ENCODE results near the gene RAD54L. TPM values are rescaled to one million over a fixed set of nuclear protein-coding genes. Genes with fewer than 3 reads are reported as not detected.

Gene RAD54L
- total and polyA plus RNA-seq, 4 donors: 0.08 to 8.8 (median 0.51) TPM

DNA sequence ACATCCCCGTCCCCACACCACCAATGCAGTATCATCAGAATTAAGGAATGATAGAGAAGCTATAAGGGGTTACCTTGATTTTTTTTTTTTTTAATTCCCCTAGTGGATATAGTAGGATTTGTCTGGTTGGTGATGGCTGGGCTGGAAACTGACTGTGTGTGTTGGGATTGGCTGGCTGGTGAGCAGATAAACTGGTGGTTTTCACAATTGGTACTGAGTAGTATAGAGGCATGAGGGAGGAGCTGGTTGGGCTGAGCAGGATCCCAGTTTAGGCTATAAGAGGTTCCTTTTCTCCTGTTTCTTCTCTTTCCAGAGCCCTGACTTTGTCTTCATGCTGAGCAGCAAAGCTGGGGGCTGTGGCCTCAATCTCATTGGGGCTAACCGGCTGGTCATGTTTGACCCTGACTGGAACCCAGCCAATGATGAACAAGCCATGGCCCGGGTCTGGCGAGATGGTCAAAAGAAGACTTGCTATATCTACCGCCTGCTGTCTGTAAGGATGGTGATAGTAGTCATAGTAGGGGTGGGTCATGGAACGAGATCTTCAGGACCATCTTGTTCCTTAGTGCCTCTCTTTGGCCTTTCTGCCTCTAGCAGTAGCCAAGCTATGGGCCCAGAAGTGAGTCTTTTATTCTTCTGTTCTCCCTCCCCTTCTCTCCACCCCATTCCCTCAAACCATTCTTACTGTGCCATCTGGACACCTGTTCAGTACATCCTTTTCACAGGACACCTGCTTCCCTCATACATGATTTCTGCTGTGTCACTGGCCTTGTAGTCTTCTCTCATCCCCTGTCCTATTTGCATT is 26.9 kb downstream of the RAD54L start:
- peaks cover 0 to 16% (median 3%) of the 10 kb centered on the region in 4 donors for H3K36me3 ChIP-seq (ENCODE audit: control insufficient read depth in 4 of 4, insufficient read depth in 3 of 4, low read depth in 1 of 4, low read length in 3 of 4)

More for the DNA sequence above, 26.9 kb downstream of the RAD54L start:
- Histone ChIP-seq H3K9ac (ENCODE audit: low read depth in 1 of 2, low read length in 2 of 2) (no peak overlapping the region), H3K27me3 (ENCODE audit: control insufficient read depth in 4 of 4, insufficient read depth in 4 of 4, low read length in 3 of 4) (no peaks in the 10 kb centered on the region), H3K27ac (ENCODE audit: low read depth in 1 of 2, low read length in 2 of 2) (no peak overlapping the region), H3K4me3 (ENCODE audit: low read depth in 1 of 3, low read length in 3 of 3) (no peak overlapping the region), H3K4me1 (ENCODE audit: control insufficient read depth in 4 of 4, insufficient read depth in 4 of 4, low read length in 3 of 4) (no peaks in the 10 kb centered on the region), H3K9me3 (ENCODE audit: control insufficient read depth in 4 of 4, low read length in 3 of 4) (no peaks in the 10 kb centered on the region)
- DNase-seq (ENCODE audit: low spot score): peak; percentile 37
- TF ChIP-seq FOXA1 (IDR thresholded peaks at IDR 0.05) (no peak), FOXA2 (IDR thresholded peaks at IDR 0.05) (no peak), HNF4A (conservative IDR thresholded peaks at IDR 0.05) (no peak), GABPA (IDR thresholded peaks at IDR 0.05 in 1 of 2, conservative IDR thresholded peaks at IDR 0.05 in 1 of 2) (no peak), RAD21 (IDR thresholded peaks at IDR 0.05) (no peak), EGR1 (IDR thresholded peaks at IDR 0.05; ENCODE audit: low read depth in 2 of 2) (no peak), SP1 (IDR thresholded peaks at IDR 0.05) (no peak), HNF4G (IDR thresholded peaks at IDR 0.05) (no peak), JUND (IDR thresholded peaks at IDR 0.05) (no peak)
- TF ChIP-seq, protein P1, sequence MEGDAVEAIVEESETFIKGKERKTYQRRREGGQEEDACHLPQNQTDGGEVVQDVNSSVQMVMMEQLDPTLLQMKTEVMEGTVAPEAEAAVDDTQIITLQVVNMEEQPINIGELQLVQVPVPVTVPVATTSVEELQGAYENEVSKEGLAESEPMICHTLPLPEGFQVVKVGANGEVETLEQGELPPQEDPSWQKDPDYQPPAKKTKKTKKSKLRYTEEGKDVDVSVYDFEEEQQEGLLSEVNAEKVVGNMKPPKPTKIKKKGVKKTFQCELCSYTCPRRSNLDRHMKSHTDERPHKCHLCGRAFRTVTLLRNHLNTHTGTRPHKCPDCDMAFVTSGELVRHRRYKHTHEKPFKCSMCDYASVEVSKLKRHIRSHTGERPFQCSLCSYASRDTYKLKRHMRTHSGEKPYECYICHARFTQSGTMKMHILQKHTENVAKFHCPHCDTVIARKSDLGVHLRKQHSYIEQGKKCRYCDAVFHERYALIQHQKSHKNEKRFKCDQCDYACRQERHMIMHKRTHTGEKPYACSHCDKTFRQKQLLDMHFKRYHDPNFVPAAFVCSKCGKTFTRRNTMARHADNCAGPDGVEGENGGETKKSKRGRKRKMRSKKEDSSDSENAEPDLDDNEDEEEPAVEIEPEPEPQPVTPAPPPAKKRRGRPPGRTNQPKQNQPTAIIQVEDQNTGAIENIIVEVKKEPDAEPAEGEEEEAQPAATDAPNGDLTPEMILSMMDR (IDR thresholded peaks at IDR 0.05; ENCODE audit: low read depth, low read length, missing input control): no peak
- TF ChIP-seq, protein P2, sequence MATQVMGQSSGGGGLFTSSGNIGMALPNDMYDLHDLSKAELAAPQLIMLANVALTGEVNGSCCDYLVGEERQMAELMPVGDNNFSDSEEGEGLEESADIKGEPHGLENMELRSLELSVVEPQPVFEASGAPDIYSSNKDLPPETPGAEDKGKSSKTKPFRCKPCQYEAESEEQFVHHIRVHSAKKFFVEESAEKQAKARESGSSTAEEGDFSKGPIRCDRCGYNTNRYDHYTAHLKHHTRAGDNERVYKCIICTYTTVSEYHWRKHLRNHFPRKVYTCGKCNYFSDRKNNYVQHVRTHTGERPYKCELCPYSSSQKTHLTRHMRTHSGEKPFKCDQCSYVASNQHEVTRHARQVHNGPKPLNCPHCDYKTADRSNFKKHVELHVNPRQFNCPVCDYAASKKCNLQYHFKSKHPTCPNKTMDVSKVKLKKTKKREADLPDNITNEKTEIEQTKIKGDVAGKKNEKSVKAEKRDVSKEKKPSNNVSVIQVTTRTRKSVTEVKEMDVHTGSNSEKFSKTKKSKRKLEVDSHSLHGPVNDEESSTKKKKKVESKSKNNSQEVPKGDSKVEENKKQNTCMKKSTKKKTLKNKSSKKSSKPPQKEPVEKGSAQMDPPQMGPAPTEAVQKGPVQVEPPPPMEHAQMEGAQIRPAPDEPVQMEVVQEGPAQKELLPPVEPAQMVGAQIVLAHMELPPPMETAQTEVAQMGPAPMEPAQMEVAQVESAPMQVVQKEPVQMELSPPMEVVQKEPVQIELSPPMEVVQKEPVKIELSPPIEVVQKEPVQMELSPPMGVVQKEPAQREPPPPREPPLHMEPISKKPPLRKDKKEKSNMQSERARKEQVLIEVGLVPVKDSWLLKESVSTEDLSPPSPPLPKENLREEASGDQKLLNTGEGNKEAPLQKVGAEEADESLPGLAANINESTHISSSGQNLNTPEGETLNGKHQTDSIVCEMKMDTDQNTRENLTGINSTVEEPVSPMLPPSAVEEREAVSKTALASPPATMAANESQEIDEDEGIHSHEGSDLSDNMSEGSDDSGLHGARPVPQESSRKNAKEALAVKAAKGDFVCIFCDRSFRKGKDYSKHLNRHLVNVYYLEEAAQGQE (IDR thresholded peaks at IDR 0.05): no peak
- TF ChIP-seq, protein P3, sequence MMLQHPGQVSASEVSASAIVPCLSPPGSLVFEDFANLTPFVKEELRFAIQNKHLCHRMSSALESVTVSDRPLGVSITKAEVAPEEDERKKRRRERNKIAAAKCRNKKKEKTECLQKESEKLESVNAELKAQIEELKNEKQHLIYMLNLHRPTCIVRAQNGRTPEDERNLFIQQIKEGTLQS (IDR thresholded peaks at IDR 0.05): no peak
- TF ChIP-seq, protein P4, sequence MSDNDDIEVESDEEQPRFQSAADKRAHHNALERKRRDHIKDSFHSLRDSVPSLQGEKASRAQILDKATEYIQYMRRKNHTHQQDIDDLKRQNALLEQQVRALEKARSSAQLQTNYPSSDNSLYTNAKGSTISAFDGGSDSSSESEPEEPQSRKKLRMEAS (IDR thresholded peaks at IDR 0.05): no peak
- TF ChIP-seq, protein P5, sequence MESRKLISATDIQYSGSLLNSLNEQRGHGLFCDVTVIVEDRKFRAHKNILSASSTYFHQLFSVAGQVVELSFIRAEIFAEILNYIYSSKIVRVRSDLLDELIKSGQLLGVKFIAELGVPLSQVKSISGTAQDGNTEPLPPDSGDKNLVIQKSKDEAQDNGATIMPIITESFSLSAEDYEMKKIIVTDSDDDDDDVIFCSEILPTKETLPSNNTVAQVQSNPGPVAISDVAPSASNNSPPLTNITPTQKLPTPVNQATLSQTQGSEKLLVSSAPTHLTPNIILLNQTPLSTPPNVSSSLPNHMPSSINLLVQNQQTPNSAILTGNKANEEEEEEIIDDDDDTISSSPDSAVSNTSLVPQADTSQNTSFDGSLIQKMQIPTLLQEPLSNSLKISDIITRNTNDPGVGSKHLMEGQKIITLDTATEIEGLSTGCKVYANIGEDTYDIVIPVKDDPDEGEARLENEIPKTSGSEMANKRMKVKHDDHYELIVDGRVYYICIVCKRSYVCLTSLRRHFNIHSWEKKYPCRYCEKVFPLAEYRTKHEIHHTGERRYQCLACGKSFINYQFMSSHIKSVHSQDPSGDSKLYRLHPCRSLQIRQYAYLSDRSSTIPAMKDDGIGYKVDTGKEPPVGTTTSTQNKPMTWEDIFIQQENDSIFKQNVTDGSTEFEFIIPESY (IDR thresholded peaks at IDR 0.05): no peak
- 95% methylated on average over 6 of the region's 6 CpGs for WGBS
